HG03175 (cell line): Measurements from ENCODE around the gene ARHGAP22.

Experiments used
- ATAC-seq: cut with Tn5 transposase; IDR thresholded peaks from one replicate; pipeline ENCODE4 v1.9.1; 2021; ENCODE audit warnings: mild to moderate bottlenecking, moderate library complexity; ENCODE audit not compliant: unreplicated experiment

ARHGAP22 gene

GRCh38 chr10:48592346-48592745, 12.5 kb downstream of the ARHGAP22 start:
- no peak for ATAC-seq

GRCh38 chr10:48590945-48591344, 13.9 kb downstream of the ARHGAP22 start:
- no peak for ATAC-seq

GRCh38 chr10:48589266-48589665, 15.6 kb downstream of the ARHGAP22 start:
- no peak for ATAC-seq

GRCh38 chr10:48587819-48588218, 17.1 kb downstream of the ARHGAP22 start:
- no peak for ATAC-seq

GRCh38 chr10:48587101-48587500, 17.8 kb downstream of the ARHGAP22 start:
- no peak for ATAC-seq

GRCh38 chr10:48582970-48583369, 21.9 kb downstream of the ARHGAP22 start:
- no peak for ATAC-seq

GRCh38 chr10:48580236-48580635, 24.6 kb downstream of the ARHGAP22 start:
- ATAC-seq: no peak

GRCh38 chr10:48579251-48579960, 25.5 kb downstream of the ARHGAP22 start:
- ATAC-seq: no peak

- no peak for ATAC-seq
Observed at GRCh38 chr10:48577158-48577557, 27.7 kb downstream of the ARHGAP22 start.

- ATAC-seq: no peak
Observed at GRCh38 chr10:48576501-48576900, 28.4 kb downstream of the ARHGAP22 start.

- no peak for ATAC-seq
Observed at GRCh38 chr10:48575901-48576300, 29.0 kb downstream of the ARHGAP22 start.

- ATAC-seq: no peak
Observed at GRCh38 chr10:48574817-48575380, 30.0 kb downstream of the ARHGAP22 start.

- ATAC-seq: no peak
Observed at GRCh38 chr10:48574322-48574796, 30.5 kb downstream of the ARHGAP22 start.

GRCh38 chr10:48573045-48573444, 31.8 kb downstream of the ARHGAP22 start:
- ATAC-seq: no peak

- ATAC-seq: no peak
Observed at GRCh38 chr10:48572414-48572813, 32.5 kb downstream of the ARHGAP22 start.

- no peak for ATAC-seq
Observed at GRCh38 chr10:48568546-48568945, 36.3 kb downstream of the ARHGAP22 start.

- ATAC-seq: no peak
Observed at GRCh38 chr10:48568131-48568530, 36.7 kb downstream of the ARHGAP22 start.

GRCh38 chr10:48567346-48567745, 37.5 kb downstream of the ARHGAP22 start:
- ATAC-seq: no peak

GRCh38 chr10:48564466-48565160, 40.3 kb downstream of the ARHGAP22 start:
- ATAC-seq: no peak

GRCh38 chr10:48557511-48558123, 47.3 kb downstream of the ARHGAP22 start:
- no peak for ATAC-seq

GRCh38 chr10:48556713-48557112, 48.2 kb downstream of the ARHGAP22 start:
- ATAC-seq: no peak

GRCh38 chr10:48556065-48556464, 48.8 kb downstream of the ARHGAP22 start:
- ATAC-seq: no peak
